Astrocyte of the cerebellum (primary cell): Measurements from ENCODE around the gene SELENOF.

Source experiments
- DNase-seq: peaks from one replicate; pipeline ENCODE4 v3.0.0-alpha.2; 2011; ENCODE audit warnings: low read depth
- H3K4me3 ChIP-seq: 2 replicates; pipeline ENCODE4 v1.5.1; 2011; ENCODE audit warnings: mild to moderate bottlenecking, low read depth, low read length, moderate library complexity
- CTCF ChIP-seq: IDR thresholded peaks from 2 replicates; pipeline ENCODE4 v1.5.1; 2012; ENCODE audit warnings: low read length, low read depth, moderate library complexity, mild to moderate bottlenecking; ENCODE audit errors: missing control alignments
- in situ Hi-C: cut with HindIII; loops from 2 replicates; pipeline ENCODE4 v1.10.0; 2017; ENCODE audit warnings: low sequenced_read_pairs

The SELENOF gene

GRCh38 chr1:86856196-86856595 lies 57.7 kb downstream of the SELENOF start:
- no peak for DNase-seq
- in situ Hi-C loops: no loop called here
- no peak overlapping the region for H3K4me3 ChIP-seq
- no peak for TF ChIP-seq CTCF

- no peak for TF ChIP-seq CTCF
- DNase-seq: no peak
- H3K4me3 ChIP-seq: no peak overlapping the region
- in situ Hi-C loops: no loop called here
These were observed 59.6 kb downstream of the SELENOF start for GRCh38 chr1:86854352-86854751.

- in situ Hi-C loops: no loop called here
- DNase-seq: no peak
- TF ChIP-seq CTCF: no peak
- no peak overlapping the region for H3K4me3 ChIP-seq
These were observed 61.0 kb downstream of the SELENOF start for GRCh38 chr1:86852782-86853408.

GRCh38 chr1:86852289-86852688 lies 61.6 kb downstream of the SELENOF start:
- in situ Hi-C loops: no loop called here
- no peak for DNase-seq
- H3K4me3 ChIP-seq: no peak overlapping the region
- TF ChIP-seq CTCF: no peak

GRCh38 chr1:86849756-86850155 lies 64.2 kb downstream of the SELENOF start:
- TF ChIP-seq CTCF: no peak
- in situ Hi-C loops: no loop called here
- H3K4me3 ChIP-seq: no peak overlapping the region
- no peak for DNase-seq

GRCh38 chr1:86848654-86849053 lies 65.3 kb downstream of the SELENOF start:
- in situ Hi-C loops: no loop called here
- no peak for TF ChIP-seq CTCF
- no peak for DNase-seq
- no peak overlapping the region for H3K4me3 ChIP-seq
